ENCODE data around the gene CLCN2. TPM values are rescaled to one million over a fixed set of nuclear protein-coding genes. Genes with fewer than 3 reads are reported as not detected.
A peak's percentile ranks its signal among the peaks of the same experiment; 100 is the strongest.

Gene CLCN2
- total RNA-seq, 1 donor, result 4.3 TPM

GRCh38 chr3:184349563-184350470, 11.6 kb downstream of the CLCN2 start:
- Histone ChIP-seq H4K20me1 (ENCODE audit: insufficient read depth, low read length) (peaks cover 4% of the 10 kb centered on the region), H3K27me3 (ENCODE audit: insufficient read depth, low read length) (no peaks in the 10 kb centered on the region), H3K79me2 (ENCODE audit: insufficient read depth, low read length) (no peaks in the 10 kb centered on the region), H3K4me3 (ENCODE audit: insufficient read depth, low read length) (no peak overlapping the region), H3K4me2 (ENCODE audit: insufficient read depth, low read length) (no peak overlapping the region), H3K4me1 (ENCODE audit: insufficient read depth, low read length) (peaks cover 6% of the 10 kb centered on the region), H3K27ac (ENCODE audit: low read depth, low read length) (no peak overlapping the region), H2AFZ (ENCODE audit: low read length) (no peak overlapping the region), H3K36me3 (ENCODE audit: insufficient read depth, low read length) (peaks cover 3% of the 10 kb centered on the region), H3K9me3 (ENCODE audit: low read depth, low read length) (no peaks in the 10 kb centered on the region)
- peak; percentile 89 for DNase-seq (ENCODE audit: insufficient read length, low spot score, missing footprints)
- TF ChIP-seq, protein P1, sequence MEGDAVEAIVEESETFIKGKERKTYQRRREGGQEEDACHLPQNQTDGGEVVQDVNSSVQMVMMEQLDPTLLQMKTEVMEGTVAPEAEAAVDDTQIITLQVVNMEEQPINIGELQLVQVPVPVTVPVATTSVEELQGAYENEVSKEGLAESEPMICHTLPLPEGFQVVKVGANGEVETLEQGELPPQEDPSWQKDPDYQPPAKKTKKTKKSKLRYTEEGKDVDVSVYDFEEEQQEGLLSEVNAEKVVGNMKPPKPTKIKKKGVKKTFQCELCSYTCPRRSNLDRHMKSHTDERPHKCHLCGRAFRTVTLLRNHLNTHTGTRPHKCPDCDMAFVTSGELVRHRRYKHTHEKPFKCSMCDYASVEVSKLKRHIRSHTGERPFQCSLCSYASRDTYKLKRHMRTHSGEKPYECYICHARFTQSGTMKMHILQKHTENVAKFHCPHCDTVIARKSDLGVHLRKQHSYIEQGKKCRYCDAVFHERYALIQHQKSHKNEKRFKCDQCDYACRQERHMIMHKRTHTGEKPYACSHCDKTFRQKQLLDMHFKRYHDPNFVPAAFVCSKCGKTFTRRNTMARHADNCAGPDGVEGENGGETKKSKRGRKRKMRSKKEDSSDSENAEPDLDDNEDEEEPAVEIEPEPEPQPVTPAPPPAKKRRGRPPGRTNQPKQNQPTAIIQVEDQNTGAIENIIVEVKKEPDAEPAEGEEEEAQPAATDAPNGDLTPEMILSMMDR (IDR thresholded peaks at IDR 0.05; ENCODE audit: extremely low read depth, low read depth, low read length), result no peak

DNA sequence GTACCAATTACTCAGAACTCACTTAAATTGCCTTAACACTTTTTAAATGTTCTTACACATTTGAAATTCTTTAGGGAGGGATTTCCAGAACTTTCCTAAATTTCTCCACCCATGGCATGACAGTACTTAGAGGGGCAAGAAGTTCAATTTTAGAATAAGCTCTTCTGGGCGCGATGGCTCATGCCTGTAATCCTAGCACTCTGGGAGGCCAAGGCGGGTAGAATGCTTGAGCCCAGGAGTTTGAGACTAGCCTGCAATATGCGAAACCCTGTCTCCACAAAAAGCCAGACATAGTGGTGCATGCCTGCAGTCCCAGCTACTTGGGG, 13.4 kb downstream of the CLCN2 start:
- no peaks in the 10 kb centered on the region for H3K9me3 ChIP-seq (ENCODE audit: low read depth, low read length)
- TF ChIP-seq, protein P1 (IDR thresholded peaks at IDR 0.05; ENCODE audit: extremely low read depth, low read depth, low read length), result no peak
- no peaks in the 10 kb centered on the region for H3K27me3 ChIP-seq (ENCODE audit: insufficient read depth, low read length)
- peaks cover 5% of the 10 kb centered on the region for H4K20me1 ChIP-seq (ENCODE audit: insufficient read depth, low read length)
- H3K36me3 ChIP-seq (ENCODE audit: insufficient read depth, low read length), result peaks cover 10% of the 10 kb centered on the region
- peak; percentile 13 for DNase-seq (ENCODE audit: insufficient read length, low spot score, missing footprints)
- H3K4me3 ChIP-seq (ENCODE audit: insufficient read depth, low read length), result no peak overlapping the region
- no peak overlapping the region for H2AFZ ChIP-seq (ENCODE audit: low read length)
- H3K79me2 ChIP-seq (ENCODE audit: insufficient read depth, low read length), result no peaks in the 10 kb centered on the region
- H3K4me1 ChIP-seq (ENCODE audit: insufficient read depth, low read length), result peaks cover 6% of the 10 kb centered on the region
- no peak overlapping the region for H3K4me2 ChIP-seq (ENCODE audit: insufficient read depth, low read length)
- H3K27ac ChIP-seq (ENCODE audit: low read depth, low read length), result no peak overlapping the region

GRCh38 chr3:184347321-184348056, 13.9 kb downstream of the CLCN2 start:
- Histone ChIP-seq H3K9me3 (ENCODE audit: low read depth, low read length) (no peaks in the 10 kb centered on the region), H3K27ac (ENCODE audit: low read depth, low read length) (no peak overlapping the region), H4K20me1 (ENCODE audit: insufficient read depth, low read length) (peaks cover 7% of the 10 kb centered on the region), H3K27me3 (ENCODE audit: insufficient read depth, low read length) (no peaks in the 10 kb centered on the region), H3K4me3 (ENCODE audit: insufficient read depth, low read length) (no peak overlapping the region), H2AFZ (ENCODE audit: low read length) (no peak overlapping the region), H3K4me2 (ENCODE audit: insufficient read depth, low read length) (no peak overlapping the region), H3K79me2 (ENCODE audit: insufficient read depth, low read length) (no peaks in the 10 kb centered on the region), H3K4me1 (ENCODE audit: insufficient read depth, low read length) (peaks cover 6% of the 10 kb centered on the region), H3K36me3 (ENCODE audit: insufficient read depth, low read length) (peaks cover 14% of the 10 kb centered on the region)
- peak; percentile 75 for DNase-seq (ENCODE audit: insufficient read length, low spot score, missing footprints)
- TF ChIP-seq, protein P1 (IDR thresholded peaks at IDR 0.05; ENCODE audit: extremely low read depth, low read depth, low read length), result no peak

All from osteoblast (primary cell).